SKM-1 treated with dmso at 0.1 percent for 144 hours (cell line): ENCODE data around the gene OR2D2.
A peak's percentile ranks its signal among the peaks of the same experiment; 100 is the strongest.
"Not testable (repeated sequence)": the region's sequence is repeated elsewhere in the genome, so short reads cannot be mapped to it uniquely, and the experiment has no call there.

ENCODE experiments used
- DNase-seq: peaks from one replicate; lab custom pipeline; 2025; ENCODE audit not compliant: unreplicated experiment; lab: John Stamatoyannopoulos, UW

OR2D2 gene

GRCh38 chr11:6882751-6883150 is 9.5 kb downstream of the OR2D2 start:
- DNase-seq = no peak

GRCh38 chr11:6876914-6877313 is 15.4 kb downstream of the OR2D2 start:
- DNase-seq = no peak

DNA sequence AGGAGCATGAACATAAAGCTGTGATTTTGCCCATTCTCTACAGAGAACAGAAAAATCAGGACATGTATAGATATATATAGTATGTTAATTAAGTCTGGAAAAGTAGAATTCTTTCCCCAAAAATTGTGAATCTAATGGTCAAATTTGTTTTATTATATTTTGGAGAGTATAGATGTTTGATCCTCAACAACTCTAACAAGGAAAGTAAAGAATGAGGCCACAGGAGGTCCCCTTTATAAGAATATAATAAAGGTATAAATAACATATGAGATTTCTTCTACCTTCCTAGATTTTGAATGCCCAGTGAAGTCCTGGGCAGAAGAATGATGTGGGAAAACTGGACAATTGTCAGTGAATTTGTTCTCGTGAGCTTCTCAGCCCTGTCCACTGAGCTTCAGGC is 16.0 kb downstream of the OR2D2 start, which contains the start of gene OR10A4:
TSS of gene OR10A4 (plus strand) at position 301 of the 400 bp plus-strand sequence. CDS start at position 324, 23 bp downstream.
- DNase-seq = no peak

- no peak for DNase-seq
These were observed 16.5 kb downstream of the OR2D2 start for GRCh38 chr11:6875761-6876160.

DNA sequence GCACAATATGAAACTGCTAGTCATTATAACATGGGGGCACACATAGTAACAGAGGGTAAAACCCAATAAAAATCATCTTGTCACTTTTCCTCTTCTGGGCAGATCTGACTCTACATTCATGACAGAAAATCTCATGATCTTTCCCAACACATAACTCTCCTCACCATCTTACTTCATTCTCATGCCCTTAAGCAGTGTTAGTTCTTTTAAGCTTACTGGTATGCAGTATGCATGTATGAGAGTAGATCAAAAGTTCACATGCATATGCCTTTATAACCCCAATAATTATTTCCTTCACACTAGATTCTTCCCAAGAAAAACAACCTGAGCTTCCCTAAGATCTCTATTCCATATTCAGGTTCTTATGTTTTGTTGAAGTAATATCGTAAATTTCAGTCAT is 21.0 kb downstream of the OR2D2 start:
- DNase-seq = no peak

- DNase-seq = no peak
These were observed 27.9 kb downstream of the OR2D2 start for GRCh38 chr11:6864438-6864837.

DNA sequence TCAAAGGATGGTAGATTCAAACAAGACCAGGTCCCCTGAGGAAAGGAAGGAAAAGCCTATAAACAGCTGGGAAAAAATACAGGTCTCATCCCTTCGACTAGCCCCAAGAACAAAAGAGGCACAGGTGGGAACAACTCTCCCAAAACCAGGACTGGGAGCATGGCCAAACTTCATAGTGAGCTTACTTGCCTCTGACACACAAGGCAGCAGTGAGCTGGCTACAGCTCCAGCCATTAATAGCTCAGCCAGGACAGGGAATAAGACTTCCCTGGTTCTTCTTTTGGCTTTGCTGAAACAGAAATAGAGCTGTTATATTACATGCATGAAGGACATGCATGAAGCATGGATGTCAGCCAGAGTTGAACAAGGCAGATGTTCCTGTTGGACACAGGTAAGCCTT is 29.3 kb downstream of the OR2D2 start, which contains the start of gene OR10A2:
TSS of gene OR10A2 (plus strand) at position 97 of the 400 bp plus-strand sequence. CDS start 6,698 bp downstream, outside the sequence.
- DNase-seq = no peak

- DNase-seq = no peak
These were observed 35.4 kb downstream of the OR2D2 start for GRCh38 chr11:6856871-6857270.

- no peak for DNase-seq
These were observed 36.2 kb downstream of the OR2D2 start for GRCh38 chr11:6855971-6856541.

- DNase-seq = not testable (repeated sequence)
These were observed 37.5 kb downstream of the OR2D2 start for GRCh38 chr11:6854801-6855200.

- DNase-seq = peak; percentile 61
These were observed 41.8 kb downstream of the OR2D2 start for GRCh38 chr11:6850526-6850925.

GRCh38 chr11:6845383-6845782 is 46.9 kb downstream of the OR2D2 start, which contains the start of gene OR10A5:
Gene OR10A5 (plus strand): TSS chr11:6845683. CDS start chr11:6845683, 0 bp downstream.
- DNase-seq = no peak

- DNase-seq = no peak
These were observed 47.9 kb downstream of the OR2D2 start for GRCh38 chr11:6844356-6844755.

GRCh38 chr11:6843670-6844069 is 48.6 kb downstream of the OR2D2 start:
- no peak for DNase-seq

DNA sequence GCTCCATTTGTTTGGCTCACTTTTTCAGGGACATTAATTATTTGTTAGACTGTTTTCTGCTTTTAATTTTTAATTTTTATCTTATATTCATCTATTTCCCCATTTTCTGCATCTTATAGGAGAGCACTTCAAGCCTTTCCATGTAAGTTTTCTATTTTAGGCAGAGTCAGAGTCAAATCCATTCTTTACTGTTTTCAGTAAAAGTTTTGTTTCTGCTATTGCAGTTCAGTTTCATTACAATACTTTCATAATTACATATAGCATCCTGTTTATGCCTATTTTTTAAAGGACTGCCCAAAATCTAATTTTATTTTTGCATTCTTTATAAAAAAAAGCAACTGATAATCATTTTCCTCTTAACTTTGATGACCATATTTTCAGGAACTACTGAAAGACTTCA is 50.6 kb downstream of the OR2D2 start:
- DNase-seq = no peak
